ELR (cell line): Measurements from ENCODE around the gene CATSPER3.

Experiments used
- DNase-seq: peaks from one replicate; pipeline ENCODE4 v3.0.0-alpha.2; 2015; ENCODE audit warnings: low read depth

Gene CATSPER3

DNA sequence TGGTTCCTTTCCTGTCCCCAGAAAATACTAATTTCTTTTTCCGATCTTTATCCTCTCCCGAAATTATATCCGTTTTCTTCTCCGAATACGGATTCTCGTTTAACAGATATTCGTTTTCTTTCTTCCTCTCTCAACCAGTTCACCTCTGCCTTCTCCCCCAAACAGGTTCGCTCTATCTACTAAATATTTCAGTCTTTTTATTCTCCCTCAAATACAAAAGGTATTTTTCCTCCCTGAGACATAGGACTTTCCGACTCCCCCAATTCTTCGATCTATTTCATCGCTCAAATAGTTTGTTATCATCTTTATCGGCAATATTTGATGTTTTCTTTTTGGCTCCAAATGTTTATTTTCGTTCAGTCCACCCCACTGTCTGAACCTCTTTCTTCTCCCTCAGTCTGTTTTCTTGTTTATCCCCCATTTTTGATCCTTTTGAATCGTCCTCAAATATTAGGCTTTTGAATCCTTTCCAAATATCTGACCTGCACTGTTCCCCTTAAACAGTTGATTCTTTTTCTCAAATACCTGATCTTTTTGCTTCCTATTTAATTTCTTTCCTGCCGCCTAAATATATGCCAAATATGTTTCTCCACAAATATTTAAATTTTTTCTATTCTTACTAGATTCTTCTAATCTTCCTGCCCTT is 61.9 kb downstream of the CATSPER3 start:
- no peak for DNase-seq

DNA sequence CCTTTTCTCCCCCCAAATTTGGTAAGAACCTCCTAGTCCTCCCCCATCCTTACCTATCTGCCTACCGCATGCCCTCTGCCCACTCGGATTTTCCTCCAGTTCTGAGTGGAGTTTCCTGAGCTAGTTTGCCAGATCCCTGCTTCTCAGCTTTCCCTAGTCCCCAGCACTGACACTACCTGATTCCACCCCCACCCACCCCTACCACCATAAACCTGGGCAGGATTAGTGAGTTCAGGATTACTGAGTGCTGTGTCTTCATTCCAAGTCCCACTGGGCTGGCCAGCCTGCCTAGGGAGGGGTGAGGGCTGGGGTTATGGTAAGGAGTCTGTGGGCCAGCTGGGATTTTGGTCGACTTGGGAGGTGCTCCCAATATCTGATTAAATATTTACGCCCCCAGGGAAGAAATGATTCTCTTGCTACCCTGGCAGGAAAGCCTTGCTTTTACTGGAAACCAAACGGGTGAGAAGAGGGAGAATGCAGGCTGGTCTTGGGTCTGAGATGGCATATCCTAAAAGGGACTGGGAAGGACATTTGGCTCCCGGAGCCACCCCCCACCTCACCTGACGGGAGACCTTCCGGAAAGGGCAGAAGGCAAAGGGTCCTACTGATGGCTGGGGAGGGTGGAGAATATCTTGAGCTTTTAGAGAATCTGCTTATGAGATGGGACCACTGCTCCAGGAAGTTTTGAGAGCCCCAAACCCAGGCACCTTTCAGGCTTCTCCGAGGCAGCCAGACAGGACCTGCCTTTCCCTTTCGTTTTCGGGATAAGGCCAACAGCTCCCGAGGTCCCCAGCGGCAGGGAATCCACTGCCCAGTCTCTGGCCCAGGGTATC is 62.6 kb downstream of the CATSPER3 start:
- DNase-seq, result no peak

DNA sequence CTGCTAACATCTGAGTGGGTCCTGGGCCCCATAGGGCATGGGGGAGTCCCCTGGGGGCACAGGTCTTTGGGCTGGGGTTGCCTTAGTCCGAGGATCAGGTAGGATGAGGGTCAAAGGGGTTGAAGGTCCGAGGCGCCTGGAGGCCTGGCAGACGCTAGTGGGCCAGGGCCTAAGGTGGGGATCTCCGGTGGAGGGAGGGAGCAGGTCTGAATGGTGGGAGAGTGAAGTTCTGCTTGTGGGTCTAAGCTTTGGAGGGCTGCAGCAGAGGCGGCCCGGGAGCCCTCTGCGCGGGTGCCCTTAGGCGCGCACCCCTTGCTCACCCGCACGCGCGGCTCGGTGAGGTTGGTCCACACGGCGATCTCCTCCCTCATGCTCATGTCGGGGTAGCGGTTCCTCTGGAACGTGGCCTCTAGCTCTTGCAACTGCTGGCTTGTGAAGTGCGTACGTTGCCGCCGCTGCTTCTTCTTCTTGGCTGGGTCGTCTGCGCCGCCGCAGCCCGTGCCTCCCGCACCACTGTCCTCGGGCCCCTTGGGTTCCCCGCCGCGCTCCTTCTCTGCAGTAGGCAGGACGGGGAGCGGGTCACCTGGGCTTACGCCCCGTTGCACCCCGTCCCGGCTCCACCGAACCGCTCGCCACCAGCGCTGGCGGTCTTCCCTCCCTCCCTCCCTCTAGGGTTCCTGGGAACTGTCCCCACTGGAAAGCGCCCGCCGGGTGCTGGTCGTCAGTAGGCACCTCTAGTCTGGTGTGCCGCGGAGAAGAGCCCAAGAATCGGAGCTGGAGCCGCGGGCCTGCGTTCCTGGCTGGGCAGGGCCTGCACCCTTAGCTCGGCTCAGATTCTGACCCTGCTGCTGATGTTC is 63.5 kb downstream of the CATSPER3 start:
- DNase-seq, result no peak

DNA sequence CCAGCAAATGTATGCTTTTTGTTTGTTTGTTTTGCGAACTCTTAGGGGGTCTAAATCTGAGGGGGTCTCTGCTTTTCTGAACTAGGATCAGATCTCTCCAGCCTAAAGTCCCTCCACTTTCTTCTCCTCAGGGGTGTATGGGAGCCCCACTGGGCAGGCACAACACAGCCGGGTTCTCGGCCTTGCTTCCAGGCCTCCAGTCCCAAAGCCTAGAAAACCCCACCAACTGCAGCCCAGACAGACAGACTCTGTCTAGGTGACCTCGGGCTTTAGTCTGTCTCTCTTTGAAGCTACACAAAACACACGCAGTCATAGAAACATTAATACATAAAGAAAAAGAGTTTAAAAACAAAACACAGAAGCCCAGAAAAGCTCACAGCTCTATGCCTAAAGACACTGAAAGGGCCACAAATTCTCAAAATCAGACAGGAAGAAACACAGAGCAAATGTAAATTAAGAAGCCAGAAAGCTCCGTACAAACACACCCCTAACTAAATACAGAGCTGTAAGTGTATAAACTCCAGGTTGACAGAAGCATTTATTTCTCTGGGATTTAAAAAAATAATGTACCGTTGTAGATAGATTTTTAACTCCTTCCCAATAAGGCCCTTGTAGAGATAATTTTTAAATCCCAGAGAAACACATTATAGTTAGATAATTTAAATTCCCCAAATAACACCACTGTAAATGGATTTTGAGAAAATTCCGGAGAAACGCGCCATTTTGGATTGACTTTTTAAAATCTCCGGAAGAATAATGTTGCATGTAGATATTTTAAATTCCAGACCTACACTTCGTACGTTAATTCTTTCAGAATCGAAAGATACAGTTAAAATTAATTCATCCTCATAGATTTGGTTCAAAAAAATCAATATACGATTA is 64.3 kb downstream of the CATSPER3 start:
- DNase-seq, result peak; percentile 15

DNA sequence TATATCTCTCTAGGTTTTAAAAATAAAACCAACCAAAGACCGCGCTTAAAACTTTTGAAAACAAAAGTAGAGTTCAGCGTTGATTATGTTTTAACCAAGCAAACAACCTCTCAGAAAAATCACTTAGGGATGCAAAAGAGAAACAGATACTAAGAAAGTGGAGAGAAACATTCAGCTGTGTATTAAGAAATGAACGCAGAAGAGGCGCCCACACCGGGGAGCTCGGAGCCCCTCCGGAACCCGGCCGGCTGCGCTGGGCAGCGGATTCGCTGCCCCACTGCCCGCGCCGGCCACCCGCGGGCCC is 64.9 kb downstream of the CATSPER3 start:
- no peak for DNase-seq

DNA sequence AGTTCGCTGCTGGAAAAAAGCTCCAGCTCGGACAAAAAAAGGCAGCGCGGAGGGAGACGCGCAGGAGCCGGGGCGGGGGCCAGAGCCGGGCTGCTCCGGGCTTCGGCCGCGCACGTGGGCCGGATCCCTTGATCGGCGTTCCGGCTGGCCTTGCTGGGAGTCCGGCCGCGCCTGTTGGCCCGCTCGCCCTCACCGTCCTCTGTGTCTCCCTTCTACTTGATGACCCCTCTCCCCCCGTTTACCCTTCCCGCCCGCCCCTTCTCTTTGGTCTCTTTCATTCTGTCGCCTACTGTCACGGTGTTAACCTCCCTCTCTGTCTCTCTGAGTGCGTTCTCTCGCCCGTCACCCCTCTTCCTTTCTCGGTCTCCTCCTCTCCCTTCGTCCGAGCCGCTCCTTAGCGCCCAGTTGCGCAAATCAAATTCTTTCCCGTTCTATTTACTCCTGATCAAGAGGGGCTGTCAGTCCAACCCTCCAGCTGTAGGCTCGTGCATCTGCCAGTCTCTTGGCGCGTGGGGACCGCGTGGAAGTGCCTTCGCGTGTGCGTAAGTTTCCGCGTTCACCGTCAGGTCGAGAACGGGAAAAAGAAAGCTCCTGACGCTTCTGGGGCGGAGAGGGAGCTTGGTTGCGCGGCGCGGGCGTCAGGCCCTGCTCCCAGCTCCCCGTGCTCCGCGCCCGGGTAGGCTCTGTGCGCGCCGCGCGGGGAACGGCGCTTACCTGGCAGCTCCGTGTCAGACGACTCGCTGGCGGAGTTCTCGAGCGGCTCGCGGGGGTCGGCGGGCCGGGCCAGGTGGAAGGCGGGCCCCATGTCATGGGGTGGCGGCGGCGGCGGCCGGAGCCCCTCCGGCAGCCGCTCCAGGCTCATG is 65.5 kb downstream of the CATSPER3 start:
- DNase-seq, result peak; percentile 73

DNA sequence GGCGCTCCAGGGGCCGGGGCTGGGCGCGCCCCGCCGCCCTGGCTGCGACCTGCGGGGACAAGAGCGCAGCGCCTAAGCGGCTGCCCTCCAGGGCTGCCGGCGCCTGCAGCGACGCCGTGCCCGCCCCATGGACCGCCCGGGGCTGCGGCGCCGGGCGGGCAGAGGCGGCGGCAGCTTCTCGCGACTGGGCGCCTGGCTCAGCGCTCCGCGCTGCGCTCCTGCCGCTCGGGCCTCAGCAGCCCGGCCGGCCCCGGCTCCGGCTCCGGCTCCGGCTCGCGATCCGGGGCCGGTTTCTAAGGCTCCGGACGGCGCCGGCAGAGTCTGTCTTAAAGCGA is 66.2 kb downstream of the CATSPER3 start, which contains the start of gene PITX1:
Gene PITX1 (minus strand): TSS at position 328 of the 335 bp plus-strand sequence. CDS start 347 bp downstream, outside the sequence.
- peak; percentile 68 for DNase-seq

DNA sequence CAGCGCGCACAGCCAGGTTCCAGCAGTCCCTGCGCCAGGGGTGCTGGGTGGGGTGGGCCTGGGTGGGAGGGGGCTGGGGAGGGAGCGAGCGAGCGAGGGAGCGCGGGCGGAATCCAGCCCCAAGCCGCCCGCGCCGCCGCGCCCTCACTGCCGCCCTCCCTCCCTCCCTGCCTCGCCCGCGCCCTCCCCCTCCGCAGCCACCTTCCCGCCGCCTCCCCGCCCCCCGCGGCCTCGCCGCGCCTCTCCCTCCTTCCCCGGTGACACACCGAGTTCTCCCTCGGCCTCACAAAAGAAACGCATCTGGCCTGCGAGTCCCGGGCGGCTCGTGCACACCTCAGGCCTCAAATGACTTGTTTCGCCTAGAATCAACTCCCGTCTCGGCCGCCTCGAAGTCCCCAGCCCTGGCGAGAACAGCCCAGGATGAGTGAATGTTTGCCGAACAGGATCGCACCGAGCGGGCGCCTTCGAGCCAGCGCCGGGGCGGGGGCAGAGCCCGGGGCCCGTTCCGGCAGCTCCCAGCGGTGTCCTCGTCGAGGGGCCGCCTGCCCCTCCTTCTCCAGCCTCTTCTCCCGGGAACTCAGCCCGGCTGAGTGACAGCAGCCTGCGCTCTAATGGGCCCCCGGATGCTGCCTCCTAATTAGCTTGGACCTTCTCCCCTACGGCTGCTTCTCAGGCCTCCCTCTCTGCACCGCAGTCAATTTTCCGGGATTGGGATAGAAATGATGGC is 66.7 kb downstream of the CATSPER3 start:
- peak; percentile 69 for DNase-seq

DNA sequence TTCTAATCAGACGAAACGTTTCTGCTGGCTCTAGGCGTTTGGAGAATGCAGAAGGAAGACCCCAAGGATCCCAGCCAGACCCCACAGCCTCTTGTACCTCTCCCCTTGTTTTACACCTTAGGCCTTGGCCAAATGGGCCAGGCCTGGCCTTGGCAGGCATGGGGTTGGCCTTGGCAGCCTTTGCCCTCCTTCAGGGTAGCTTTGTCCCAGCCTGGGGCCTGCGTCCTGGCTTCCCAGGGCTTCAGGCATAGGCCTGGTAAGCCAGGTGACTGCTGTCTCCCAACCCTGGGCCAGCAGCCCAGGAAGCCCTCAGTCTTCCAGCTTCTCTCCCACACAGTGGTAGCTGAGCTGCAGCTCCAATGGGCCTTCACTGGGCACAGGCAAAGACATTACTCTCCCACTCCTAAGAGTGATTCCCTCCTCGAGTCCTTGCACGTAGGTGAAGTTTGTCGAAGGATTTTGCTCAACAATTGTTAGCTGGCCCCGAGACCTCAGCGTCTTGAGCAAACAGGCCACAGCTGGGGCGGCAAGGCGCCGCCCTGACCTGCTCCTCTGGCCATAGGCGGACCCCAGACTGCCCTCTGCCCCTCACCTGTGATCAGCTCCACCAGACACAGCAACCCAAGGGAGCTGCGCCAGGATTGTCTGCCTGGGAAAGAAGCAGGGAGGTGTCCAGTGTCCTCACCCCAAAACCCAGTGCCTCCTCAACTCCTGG is 67.4 kb downstream of the CATSPER3 start:
- DNase-seq, result no peak

DNA sequence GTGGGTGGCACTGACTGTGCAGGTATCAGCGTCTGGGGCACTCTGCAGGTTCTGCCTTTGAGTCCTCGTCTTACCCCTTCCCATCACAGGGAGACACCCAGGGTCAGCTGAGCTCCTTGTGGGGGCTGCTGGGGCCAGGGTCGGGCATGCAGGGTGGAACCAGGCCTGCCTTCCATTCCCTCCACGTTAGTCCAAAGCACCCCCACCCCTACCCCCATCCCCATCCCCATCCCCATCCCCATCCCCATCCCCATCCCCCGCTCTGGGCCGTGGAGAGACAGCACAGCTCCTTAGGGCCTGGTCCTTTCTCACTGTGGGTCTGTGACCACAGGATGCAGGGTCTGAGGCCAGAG is 67.9 kb downstream of the CATSPER3 start:
- no peak for DNase-seq

DNA sequence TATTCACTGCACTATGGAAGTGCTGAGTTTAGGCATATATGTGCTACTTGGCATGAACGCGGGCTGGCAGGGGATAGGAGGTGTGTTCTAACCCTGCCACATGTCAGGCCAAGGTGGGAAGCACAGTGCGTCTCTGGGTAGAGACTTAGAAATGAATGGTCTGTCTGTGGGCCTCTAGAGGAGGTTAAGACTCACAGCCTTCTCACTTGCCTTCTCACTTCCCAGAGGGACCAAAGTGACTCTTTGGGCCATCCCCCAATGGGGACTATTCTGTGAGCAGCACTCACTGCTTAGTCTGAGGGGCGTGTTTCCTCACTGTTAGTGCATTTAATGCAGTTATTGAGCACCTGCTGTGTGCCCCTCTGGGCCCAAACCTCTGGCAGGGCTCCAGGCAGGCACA is 68.7 kb downstream of the CATSPER3 start:
- DNase-seq, result no peak

DNA sequence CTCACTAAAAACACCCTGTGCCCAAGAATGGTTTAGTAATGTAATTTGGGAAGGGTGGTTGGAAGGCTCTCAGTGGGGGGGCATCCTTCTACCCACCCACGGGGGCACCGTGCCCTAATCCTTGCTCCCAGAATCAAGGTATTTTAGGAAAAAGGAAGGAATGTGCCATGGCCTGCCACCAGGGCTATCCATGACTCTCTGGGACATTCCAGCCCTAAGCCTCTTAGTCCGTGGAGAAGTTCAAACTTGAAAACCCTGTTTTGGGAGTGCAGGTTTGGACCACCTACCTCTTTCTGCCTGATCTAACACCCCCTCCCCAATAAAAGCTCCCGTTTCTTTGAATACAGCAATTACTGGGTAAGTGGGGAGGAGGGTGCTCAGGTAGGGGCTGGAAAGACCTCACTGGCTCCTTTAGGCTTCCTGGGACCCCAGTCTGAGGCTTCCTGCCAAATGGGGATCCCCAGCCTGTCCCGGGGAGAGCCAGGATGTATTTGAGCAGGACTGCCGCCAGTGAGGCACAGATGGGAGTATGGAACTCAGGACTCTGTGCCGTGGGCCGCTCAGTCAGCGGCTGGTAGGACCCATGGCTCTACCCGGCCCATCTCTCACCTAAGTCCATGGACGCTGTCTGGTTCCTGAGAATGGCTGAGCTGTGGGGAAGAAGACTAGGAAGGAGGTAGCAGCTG is 70.0 kb downstream of the CATSPER3 start:
- no peak for DNase-seq

DNA sequence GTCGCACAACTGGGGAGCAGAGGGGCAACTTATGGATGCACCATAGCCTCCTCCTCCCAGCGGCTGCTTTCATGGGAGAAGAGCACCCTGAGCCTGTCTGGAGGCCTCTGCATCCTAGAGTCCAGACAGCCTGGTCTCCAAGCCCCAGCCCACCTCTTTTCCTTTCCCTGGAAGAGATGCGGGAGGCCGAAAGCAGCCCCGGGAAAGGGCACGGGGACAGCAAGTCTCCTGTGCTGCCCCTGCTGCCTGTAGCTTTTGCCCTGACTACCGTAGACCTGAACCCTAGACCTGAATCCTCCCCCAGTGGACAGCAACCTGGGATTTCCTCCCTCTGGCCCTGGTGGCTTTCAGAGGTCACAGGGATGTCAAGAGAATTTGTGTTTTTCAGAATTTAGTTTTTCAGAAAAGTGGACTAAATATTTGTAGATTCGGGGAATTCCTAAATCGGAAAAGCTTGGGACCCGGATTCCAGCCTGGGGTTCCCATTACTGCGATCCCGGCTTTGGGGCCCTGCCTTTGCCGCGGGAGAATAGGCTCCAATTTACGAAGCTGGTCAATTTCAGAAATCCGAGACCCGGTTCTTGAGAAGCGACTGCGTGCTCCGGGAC is 70.6 kb downstream of the CATSPER3 start:
- DNase-seq, result no peak

DNA sequence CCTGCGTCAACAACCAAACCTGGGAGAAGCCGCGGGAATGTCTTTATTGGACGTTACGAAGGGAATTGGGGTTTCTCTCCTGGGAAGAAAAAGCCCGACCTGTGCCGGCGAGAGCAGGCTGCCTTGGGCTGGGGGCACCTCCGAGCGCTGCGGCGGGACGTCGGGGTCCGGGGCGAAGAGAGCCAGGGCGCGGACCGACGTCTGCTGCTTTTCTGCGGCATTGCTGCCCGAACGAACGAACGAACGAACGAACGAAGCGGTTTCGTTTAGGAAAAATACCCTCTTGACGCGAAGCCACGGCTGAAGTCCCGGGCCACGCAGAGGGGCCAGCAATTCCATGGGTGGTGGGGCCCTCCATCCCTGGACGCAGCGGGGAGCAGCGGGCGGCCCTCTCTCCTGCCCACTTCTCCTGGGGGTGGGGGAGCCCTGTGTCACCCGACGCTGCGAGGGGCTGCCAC is 71.1 kb downstream of the CATSPER3 start:
- DNase-seq, result no peak

DNA sequence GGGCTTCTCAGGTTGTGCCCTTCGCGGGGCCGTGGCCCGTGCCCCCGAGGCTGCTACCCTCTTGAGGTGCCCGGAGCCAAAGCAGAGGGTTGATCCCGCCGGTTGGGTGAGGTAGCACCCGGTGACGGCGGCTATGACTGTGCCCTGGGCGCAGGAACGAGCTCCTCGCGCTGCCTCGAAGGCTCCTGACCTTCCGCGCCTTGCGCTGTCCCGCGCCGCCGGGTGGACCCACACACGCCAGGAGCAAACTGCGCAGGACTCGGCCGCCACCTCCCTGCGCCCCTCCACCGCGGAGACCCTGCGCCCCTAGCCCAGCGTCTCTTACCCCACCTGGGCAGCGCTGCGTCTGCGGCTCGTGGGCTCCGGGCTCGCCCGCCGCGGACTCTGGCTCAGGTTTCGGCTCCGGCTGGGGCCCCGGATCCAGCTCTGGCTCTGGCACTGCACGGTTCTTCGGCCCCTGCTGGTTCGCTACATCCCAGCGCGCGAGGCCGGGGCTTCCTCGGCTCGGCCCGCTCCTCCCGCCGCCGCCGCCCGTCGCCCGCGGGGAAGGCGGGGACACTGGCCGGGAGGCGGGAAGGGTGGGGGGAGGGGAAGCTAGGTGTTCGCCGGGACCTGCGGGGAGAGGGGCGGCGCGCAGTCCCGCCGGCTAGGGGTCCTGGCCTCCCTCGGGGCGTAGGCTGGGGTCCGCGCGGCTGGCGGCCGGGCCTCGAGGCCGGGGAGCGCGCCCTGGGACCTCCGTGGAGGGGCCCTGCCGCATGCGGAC is 71.7 kb downstream of the CATSPER3 start:
- no peak for DNase-seq

DNA sequence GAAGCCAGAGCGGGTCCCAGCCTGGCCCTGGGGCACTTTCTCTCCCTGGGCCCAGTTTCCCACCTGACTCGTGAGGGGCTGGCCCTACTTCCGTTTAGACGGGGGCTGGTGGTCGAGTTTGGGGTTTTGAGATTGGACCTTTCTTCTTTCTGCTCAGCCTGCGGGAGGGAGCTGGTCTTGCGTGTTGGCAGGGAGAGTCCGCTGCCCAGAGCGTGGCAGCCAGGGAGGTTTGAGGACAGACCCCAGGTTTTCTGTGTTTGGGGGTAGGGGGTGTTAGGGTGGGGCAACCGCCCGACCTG is 72.3 kb downstream of the CATSPER3 start:
- no peak for DNase-seq

DNA sequence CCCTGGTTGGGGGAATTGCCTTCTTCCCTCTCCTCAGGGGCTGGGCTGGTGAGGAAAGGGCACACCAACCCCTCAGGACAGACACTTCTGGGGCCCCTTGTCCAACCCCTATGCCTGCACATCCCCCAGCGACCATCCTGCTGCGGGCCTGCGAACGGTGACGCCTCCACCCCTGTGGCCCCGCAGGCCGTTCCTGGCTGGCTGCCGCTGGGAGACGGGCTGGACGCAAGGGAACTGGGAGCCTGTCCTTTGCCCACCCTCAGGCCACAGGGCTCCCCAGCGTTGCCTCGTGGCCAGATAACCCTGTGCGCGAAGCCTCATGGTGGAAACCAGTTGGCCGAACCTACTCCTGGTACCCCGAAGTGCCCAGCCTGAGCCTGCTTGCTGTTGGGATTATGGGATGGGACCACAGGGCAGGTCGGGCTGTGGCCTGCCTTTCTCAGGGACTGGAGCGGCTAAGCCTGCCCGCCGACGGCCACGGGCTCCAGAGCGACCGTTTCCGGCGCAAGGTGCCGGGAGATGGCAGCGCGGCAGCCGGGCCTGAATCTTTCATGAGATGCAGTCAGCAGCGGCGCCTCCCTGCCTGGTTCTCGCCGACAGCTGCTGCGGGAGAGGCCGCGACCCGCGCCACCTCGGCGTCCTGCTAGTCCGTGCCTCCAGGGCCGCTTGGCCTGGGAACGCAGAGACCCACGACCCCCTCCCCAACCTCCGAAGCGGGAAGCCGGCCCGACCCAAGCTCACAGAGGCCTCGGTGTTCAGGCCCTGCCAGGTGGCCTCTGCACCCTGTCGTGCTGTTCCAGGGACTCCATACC is 72.8 kb downstream of the CATSPER3 start:
- DNase-seq, result no peak
